PC-3 (cell line): ENCODE results near the gene C1orf141. TPM values are rescaled to one million over a fixed set of nuclear protein-coding genes. Genes with fewer than 3 reads are reported as not detected.

Experiments
- ATAC-seq: fragments of 200-7000 bp; cut with Tn5 transposase; 2 replicates; pipeline ENCODE4 v1.9.1; 2020; ENCODE audit warnings: mild to moderate bottlenecking, moderate library complexity
- BruUV-seq: library from RNA; stranded (reverse); fragments of 400-500 nt; replicated peaks from 2 replicates; lab custom pipeline; 2021; lab: Mats Ljungman, UMichigan
- CTCF ChIA-PET: fragments of 300-600 bp; sonication (Branson Sonifier 250); formaldehyde crosslinking; loops from one replicate; lab custom pipeline; 2022; ENCODE audit warnings: antibody characterized with exemption; lab: Charles Lee
- POLR2A ChIA-PET: fragments of 300-600 bp; sonication (Branson Sonifier 250); formaldehyde crosslinking; loops from one replicate; lab custom pipeline; 2022; ENCODE audit warnings: antibody characterized with exemption; ENCODE audit not compliant: unreplicated experiment; lab: Charles Lee
- DNase-seq: peaks from one replicate; pipeline ENCODE4 v3.0.0-alpha.2; 2015
- H2AFZ ChIP-seq: fragments of 300-600 bp; sonication (generic); 2 replicates; pipeline ENCODE4 v1.6.0; 2016; ENCODE audit warnings: antibody characterized with exemption, low read length
- H3F3A ChIP-seq: fragments of 300-600 bp; sonication (generic); one replicate; pipeline ENCODE4 v1.6.0; 2017; ENCODE audit warnings: antibody characterized with exemption, low read length, control low read depth, mild to moderate bottlenecking; ENCODE audit not compliant: unreplicated experiment
- H3K27ac ChIP-seq: fragments of 300-600 bp; sonication (generic); 2 replicates; pipeline ENCODE4 v1.5.1; 2016; ENCODE audit warnings: mild to moderate bottlenecking, low read length
- H3K27me3 ChIP-seq: fragments of 300-600 bp; sonication (generic); 2 replicates; pipeline ENCODE4 v1.6.1; 2016; ENCODE audit warnings: low read length, mixed read lengths
- H3K36me3 ChIP-seq: fragments of 300-600 bp; sonication (generic); 2 replicates; pipeline ENCODE4 v1.6.1; 2016; ENCODE audit warnings: low read depth, mixed run types, low read length, mixed read lengths
- H3K4me1 ChIP-seq: fragments of 300-600 bp; sonication (generic); 2 replicates; pipeline ENCODE4 v1.5.1; 2016; ENCODE audit warnings: low read length; ENCODE audit not compliant: insufficient read depth
- H3K4me2 ChIP-seq: fragments of 300-600 bp; sonication (generic); 2 replicates; pipeline ENCODE4 v1.6.0; 2016; ENCODE audit warnings: low read length
- H3K4me3 ChIP-seq: fragments of 300-600 bp; sonication (generic); 2 replicates; pipeline ENCODE4 v1.5.1; 2016; ENCODE audit warnings: mild to moderate bottlenecking, low read length, mixed read lengths
- H3K79me2 ChIP-seq: fragments of 300-600 bp; sonication (generic); 2 replicates; pipeline ENCODE4 v1.6.1; 2017; ENCODE audit warnings: low read length, mixed read lengths
- H3K9ac ChIP-seq: fragments of 300-600 bp; sonication (generic); 2 replicates; pipeline ENCODE4 v1.6.0; 2016; ENCODE audit warnings: mild to moderate bottlenecking, low read length
- H3K9me2 ChIP-seq: fragments of 300-600 bp; sonication (generic); replicated peaks from 2 replicates; pipeline ENCODE4 v1.6.1; 2016; ENCODE audit warnings: mixed run types, low read length, mixed read lengths
- H3K9me3 ChIP-seq: fragments of 300-600 bp; sonication (generic); 2 replicates; pipeline ENCODE4 v1.6.1; 2016; ENCODE audit warnings: low read length, mixed read lengths
- H4K20me1 ChIP-seq: fragments of 300-600 bp; sonication (generic); 2 replicates; pipeline ENCODE4 v1.6.1; 2016; ENCODE audit warnings: low read length, mixed read lengths
- CTCF ChIP-seq: fragments of 300-600 bp; sonication (generic); conservative IDR thresholded peaks from 2 replicates; pipeline ENCODE4 v1.5.1; 2017; ENCODE audit warnings: antibody characterized with exemption, low read depth, mild to moderate bottlenecking, low read length
- EZH2 ChIP-seq: fragments of 300-600 bp; sonication (generic); IDR thresholded peaks from one replicate; pipeline ENCODE4 v1.6.1; 2017; ENCODE audit warnings: antibody characterized with exemption, mild to moderate bottlenecking, low read length; ENCODE audit not compliant: unreplicated experiment
- EZH2phosphoT487 ChIP-seq: fragments of 300-600 bp; sonication (generic); IDR thresholded peaks from 2 replicates; pipeline ENCODE4 v1.6.1; 2018; ENCODE audit warnings: mild to moderate bottlenecking, antibody characterized with exemption, low read length, borderline replicate concordance
- intact Hi-C: fragments of 100-400 bp; cut with micrococcal nuclease; formaldehyde crosslinking; loops from 2 replicates; pipeline ENCODE4 v1.9.0; 2023
- total RNA-seq: library from RNA; depleted of rRNA; stranded (reverse); fragments of >200 nt; gene quantifications from 2 replicates; pipeline ENCODE4 v1.2.3, GENCODE V29; 2014

The C1orf141 gene
- total RNA-seq, 1 experiment from 2014 or later = not detected

GRCh38 chr1:67130673-67131072 lies 4.1 kb downstream of the C1orf141 start:
- BruUV-seq = no TSS peak
- DNase-seq (no peak), ATAC-seq (no peak)
- Histone ChIP-seq H3K4me3 (no peak overlapping the region), H3K36me3 (no peaks in the 10 kb centered on the region), H3K79me2 (no peaks in the 10 kb centered on the region), H4K20me1 (no peaks in the 10 kb centered on the region), H3K9me3 (no peaks in the 10 kb centered on the region), H3F3A (no peaks in the 10 kb centered on the region), H2AFZ (no peak overlapping the region), H3K9ac (no peak overlapping the region), H3K27me3 (no peaks in the 10 kb centered on the region), H3K9me2 (no peaks in the 10 kb centered on the region), H3K4me2 (no peak overlapping the region), H3K27ac (no peak overlapping the region), H3K4me1 (no peaks in the 10 kb centered on the region)
- intact Hi-C loops = no loop called here
- POLR2A ChIA-PET = no interaction called here
- CTCF ChIA-PET = no interaction called here
- TF ChIP-seq EZH2phosphoT487 (no peak), EZH2 (no peak), CTCF (no peak)

DNA sequence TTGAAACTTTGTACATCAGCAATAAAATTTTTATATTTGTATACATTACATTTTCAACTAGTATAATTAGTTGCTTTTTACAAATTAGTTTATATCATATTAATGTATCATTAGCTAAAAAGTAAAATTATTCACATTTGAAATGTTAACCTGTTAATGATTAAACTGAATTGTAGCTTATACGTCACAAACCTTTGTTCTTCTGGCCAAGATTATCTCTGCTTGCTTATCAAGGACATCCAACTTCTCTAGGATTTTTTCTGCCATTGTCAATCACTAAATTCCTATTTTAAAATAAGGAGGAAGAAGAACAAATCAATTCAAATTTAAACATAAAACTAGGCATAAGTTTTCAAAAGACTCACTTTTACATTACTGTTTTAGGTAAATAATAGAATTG lies 7.8 kb downstream of the C1orf141 start:
- H3K4me1 ChIP-seq = no peaks in the 10 kb centered on the region
- DNase-seq (no peak), ATAC-seq (no peak)
- ChIA-PET CTCF (interaction anchor here (0.6 kb wide), 1 partner anchor 401 kb away, joined by 3 read pairs; no protein-coding TSS in a partner anchor), POLR2A (interaction anchor here (0.6 kb wide), 1 partner anchor 644 kb away, joined by 4 read pairs; no protein-coding TSS in a partner anchor)
- H3K4me3 ChIP-seq = no peak overlapping the region
- TF ChIP-seq EZH2phosphoT487 (no peak), CTCF (no peak), EZH2 (no peak)
- no TSS peak for BruUV-seq
- no peaks in the 10 kb centered on the region for H3K36me3 ChIP-seq
- intact Hi-C loops = no loop called here
- H3K27me3 ChIP-seq = no peaks in the 10 kb centered on the region
- no peak overlapping the region for H3K27ac ChIP-seq
- H3K9me3 ChIP-seq = no peaks in the 10 kb centered on the region
- no peaks in the 10 kb centered on the region for H3K79me2 ChIP-seq
- H3K9me2 ChIP-seq = no peaks in the 10 kb centered on the region
- H3F3A ChIP-seq = no peaks in the 10 kb centered on the region
- no peak overlapping the region for H3K4me2 ChIP-seq
- H2AFZ ChIP-seq = no peak overlapping the region
- H3K9ac ChIP-seq = no peak overlapping the region
- no peaks in the 10 kb centered on the region for H4K20me1 ChIP-seq

DNA sequence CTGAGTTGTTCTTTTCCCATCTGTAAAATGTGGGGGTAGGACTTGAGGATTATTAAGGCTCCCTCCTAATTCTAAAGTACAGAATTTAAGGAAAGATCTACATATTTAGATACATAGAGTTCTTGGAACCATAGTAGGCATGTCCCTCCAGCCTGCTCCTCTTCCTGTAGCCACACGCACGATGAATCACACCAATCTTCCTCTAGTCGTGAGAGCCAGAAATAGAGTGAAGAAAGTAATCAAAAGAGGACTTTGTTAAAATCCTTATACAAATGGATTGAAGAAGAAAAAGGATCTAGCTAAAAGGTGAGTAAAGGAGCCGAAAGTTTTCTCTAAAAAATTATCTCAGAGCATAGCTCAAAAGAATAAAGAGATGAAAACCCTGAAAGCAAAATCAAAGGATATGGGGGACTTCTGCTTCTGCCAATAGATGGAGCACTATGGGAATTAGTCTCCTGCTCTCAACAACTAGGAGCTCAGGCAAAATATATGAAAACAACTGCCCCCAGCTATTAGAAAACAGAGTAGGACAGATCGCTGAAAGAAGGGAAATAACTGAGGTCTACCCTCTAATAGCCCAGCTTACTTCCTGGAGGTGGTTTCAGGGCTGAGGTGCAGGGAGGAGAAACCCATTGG lies 8.5 kb downstream of the C1orf141 start:
- Histone ChIP-seq H3K9me2 (no peaks in the 10 kb centered on the region), H2AFZ (no peak overlapping the region), H3K79me2 (no peaks in the 10 kb centered on the region), H3K27me3 (no peaks in the 10 kb centered on the region), H3K9me3 (no peaks in the 10 kb centered on the region), H3K9ac (no peak overlapping the region), H3K4me3 (no peak overlapping the region), H3K27ac (no peak overlapping the region), H3K4me1 (no peaks in the 10 kb centered on the region), H3K4me2 (peak overlapping the region; percentile 15; the same call in 1 of the 2 replicates), H3F3A (no peaks in the 10 kb centered on the region), H4K20me1 (no peaks in the 10 kb centered on the region), H3K36me3 (no peaks in the 10 kb centered on the region)
- ChIA-PET CTCF (interaction anchor here (0.6 to 0.9 kb wide), 2 partner anchors 85 to 401 kb away, joined by 3 read pairs; no protein-coding TSS in a partner anchor), POLR2A (interaction anchor here (0.6 kb wide), 1 partner anchor 710 kb away, joined by 6 read pairs; no protein-coding TSS in a partner anchor)
- TF ChIP-seq CTCF (peak; percentile 39), EZH2phosphoT487 (no peak)
- intact Hi-C loops = no loop called here
- DNase-seq (peak; percentile 12), ATAC-seq (no peak)
- BruUV-seq = no TSS peak
